Ovary (tissue), 3 donors: ENCODE results near the gene MAP4.

Experiments used
- EP300 ChIP-seq: sonication (generic); formaldehyde crosslinking; IDR thresholded peaks from one replicate; pipeline ENCODE4 v1.6.1; 2017; ENCODE audit warnings: antibody characterized with exemption
- POLR2A ChIP-seq: fragments of 450-650 bp; IDR thresholded peaks from one replicate; pipeline ENCODE4 v1.6.1; 2017; ENCODE audit warnings: antibody characterized with exemption, mild to moderate bottlenecking, moderate library complexity
- TF ChIP-seq, protein P1 (sequence below), 3 donors: fragments of 450-650 bp in 2 of 3; fragments of 200-600 bp in 1 of 3; IDR thresholded peaks; one replicate each; pipeline versions ENCODE4 v1.5.1 to v1.8.0; 2016 to 2022; ENCODE audit warnings: antibody characterized with exemption in 3 of 3, mild to moderate bottlenecking in 1 of 3
- donor health status: DM: no; HTN: no; CAD: no.

DNA sequence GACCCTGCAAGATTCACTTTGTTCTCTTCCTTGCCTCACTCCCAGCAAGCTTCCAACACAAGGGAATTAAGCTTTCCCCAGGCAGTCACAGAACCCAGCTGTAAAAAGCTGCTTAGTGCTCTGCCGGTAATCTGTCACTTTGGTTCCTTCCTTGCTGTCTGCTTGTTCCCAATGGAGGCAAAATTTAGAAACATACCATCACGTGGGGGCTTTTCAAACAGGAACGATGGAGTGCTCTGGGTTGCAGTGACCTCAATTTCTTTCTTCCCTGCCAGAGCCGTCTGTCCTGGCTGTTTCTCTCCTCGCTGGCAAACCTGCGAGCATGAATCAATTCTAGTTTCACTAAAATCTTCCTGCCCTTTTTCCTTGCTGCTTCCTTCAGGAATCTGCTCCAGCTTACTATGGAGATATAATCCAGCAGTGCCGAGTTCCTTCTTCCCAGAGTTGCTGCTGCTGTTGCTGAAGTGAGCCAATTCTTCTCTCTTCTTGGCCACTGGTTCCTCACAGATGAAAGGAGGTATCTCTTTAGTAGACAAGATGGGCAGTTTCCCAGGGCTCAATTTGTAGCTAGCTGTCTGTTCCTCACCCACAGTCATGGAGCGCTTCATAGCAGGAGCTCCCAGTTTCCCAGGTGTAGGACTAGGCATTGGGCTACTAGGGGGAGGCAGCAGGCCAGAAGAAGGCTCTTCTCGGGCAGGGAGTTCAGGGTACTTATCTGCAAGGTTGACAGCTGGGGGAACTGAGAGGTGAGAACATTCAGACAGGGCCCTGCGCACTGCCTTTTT, 125.2 kb downstream of the MAP4 start:
- TF ChIP-seq, protein P1, sequence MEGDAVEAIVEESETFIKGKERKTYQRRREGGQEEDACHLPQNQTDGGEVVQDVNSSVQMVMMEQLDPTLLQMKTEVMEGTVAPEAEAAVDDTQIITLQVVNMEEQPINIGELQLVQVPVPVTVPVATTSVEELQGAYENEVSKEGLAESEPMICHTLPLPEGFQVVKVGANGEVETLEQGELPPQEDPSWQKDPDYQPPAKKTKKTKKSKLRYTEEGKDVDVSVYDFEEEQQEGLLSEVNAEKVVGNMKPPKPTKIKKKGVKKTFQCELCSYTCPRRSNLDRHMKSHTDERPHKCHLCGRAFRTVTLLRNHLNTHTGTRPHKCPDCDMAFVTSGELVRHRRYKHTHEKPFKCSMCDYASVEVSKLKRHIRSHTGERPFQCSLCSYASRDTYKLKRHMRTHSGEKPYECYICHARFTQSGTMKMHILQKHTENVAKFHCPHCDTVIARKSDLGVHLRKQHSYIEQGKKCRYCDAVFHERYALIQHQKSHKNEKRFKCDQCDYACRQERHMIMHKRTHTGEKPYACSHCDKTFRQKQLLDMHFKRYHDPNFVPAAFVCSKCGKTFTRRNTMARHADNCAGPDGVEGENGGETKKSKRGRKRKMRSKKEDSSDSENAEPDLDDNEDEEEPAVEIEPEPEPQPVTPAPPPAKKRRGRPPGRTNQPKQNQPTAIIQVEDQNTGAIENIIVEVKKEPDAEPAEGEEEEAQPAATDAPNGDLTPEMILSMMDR (IDR thresholded peaks at IDR 0.05) = no peak
- no peak for TF ChIP-seq POLR2A
- no peak for TF ChIP-seq EP300
